ENCODE data around the gene BCL2. TPM values are rescaled to one million over a fixed set of nuclear protein-coding genes. Genes with fewer than 3 reads are reported as not detected.

BCL2 gene
- polyA plus RNA-seq, 1 of the 3 experiments (the other 2 are of a cell fraction), result 1.5 TPM

DNA sequence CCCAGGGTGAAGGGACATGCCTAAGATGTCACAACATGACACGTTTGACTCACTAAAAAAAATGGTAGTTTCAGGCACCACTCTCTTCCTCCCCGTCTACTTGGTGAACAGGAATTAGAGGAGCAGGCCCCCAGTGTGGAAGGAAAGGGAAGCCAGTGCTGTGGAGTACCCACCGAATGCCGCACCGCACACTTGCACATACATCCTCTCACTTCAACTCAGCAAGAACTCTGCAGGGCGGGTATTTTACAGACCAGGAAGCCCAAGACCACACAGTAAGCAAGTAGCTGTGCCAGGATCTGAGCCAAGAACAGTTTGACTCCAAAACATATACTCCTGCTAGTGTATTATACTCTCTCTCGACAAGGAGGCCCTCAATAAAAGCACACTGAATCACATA, 69.8 kb downstream of the BCL2 start:
- H3K79me2 ChIP-seq (ENCODE audit: insufficient read depth), result no peaks in the 10 kb centered on the region
- H3K4me1 ChIP-seq (ENCODE audit: control insufficient read depth in 1 of 2, insufficient read depth in 2 of 2, low read depth in 1 of 2, low read length in 1 of 2), result peaks cover 5% of the 10 kb centered on the region in 2 experiments; a peak in 2 of 4 replicates
- H3K36me3 ChIP-seq (replicated peaks in 1 of 2; ENCODE audit: control insufficient read depth in 1 of 2, insufficient read depth in 2 of 2, low read length in 1 of 2), result no peaks in the 10 kb centered on the region
- ChIA-PET CTCF (no interaction called here), POLR2A (no interaction called here)
- H3K9me2 ChIP-seq, result no peaks in the 10 kb centered on the region
- WGBS (ENCODE audit: low lambda C conversion rate), result 81% methylated on average over 7 of the region's 7 CpGs
- no peak overlapping the region for H3K27ac ChIP-seq (ENCODE audit: low read depth in 2 of 2, low read length in 1 of 2)
- no peak overlapping the region for H3K9ac ChIP-seq
- no peak overlapping the region for H3K4me3 ChIP-seq (ENCODE audit: low read depth in 2 of 2, low read length in 1 of 2)
- TF ChIP-seq, protein P1, sequence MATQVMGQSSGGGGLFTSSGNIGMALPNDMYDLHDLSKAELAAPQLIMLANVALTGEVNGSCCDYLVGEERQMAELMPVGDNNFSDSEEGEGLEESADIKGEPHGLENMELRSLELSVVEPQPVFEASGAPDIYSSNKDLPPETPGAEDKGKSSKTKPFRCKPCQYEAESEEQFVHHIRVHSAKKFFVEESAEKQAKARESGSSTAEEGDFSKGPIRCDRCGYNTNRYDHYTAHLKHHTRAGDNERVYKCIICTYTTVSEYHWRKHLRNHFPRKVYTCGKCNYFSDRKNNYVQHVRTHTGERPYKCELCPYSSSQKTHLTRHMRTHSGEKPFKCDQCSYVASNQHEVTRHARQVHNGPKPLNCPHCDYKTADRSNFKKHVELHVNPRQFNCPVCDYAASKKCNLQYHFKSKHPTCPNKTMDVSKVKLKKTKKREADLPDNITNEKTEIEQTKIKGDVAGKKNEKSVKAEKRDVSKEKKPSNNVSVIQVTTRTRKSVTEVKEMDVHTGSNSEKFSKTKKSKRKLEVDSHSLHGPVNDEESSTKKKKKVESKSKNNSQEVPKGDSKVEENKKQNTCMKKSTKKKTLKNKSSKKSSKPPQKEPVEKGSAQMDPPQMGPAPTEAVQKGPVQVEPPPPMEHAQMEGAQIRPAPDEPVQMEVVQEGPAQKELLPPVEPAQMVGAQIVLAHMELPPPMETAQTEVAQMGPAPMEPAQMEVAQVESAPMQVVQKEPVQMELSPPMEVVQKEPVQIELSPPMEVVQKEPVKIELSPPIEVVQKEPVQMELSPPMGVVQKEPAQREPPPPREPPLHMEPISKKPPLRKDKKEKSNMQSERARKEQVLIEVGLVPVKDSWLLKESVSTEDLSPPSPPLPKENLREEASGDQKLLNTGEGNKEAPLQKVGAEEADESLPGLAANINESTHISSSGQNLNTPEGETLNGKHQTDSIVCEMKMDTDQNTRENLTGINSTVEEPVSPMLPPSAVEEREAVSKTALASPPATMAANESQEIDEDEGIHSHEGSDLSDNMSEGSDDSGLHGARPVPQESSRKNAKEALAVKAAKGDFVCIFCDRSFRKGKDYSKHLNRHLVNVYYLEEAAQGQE (IDR thresholded peaks at IDR 0.05; ENCODE audit: low read depth, low read length), result no peak
- TF ChIP-seq CHD2 (IDR thresholded peaks at IDR 0.05; ENCODE audit: low read length, partially characterized antibody) (no peak), RXRA (IDR thresholded peaks at IDR 0.05; ENCODE audit: borderline replicate concordance, low read depth) (no peak), FOSL2 (IDR thresholded peaks at IDR 0.05; ENCODE audit: borderline replicate concordance, low read depth) (no peak), MEF2A (IDR thresholded peaks at IDR 0.05; ENCODE audit: borderline replicate concordance, low read depth) (no peak), RFX5 (IDR thresholded peaks at IDR 0.05; ENCODE audit: low read length) (no peak), GATA2 (CRISPR knock-in tag; IDR thresholded peaks at IDR 0.05) (no peak), RAD21 (IDR thresholded peaks at IDR 0.05; ENCODE audit: low read length) (no peak), POLR2AphosphoS5 (IDR thresholded peaks at IDR 0.05; ENCODE audit: low read depth, low read length) (no peak), TCF12 (IDR thresholded peaks at IDR 0.05) (no peak), SMC3 (IDR thresholded peaks at IDR 0.05; ENCODE audit: low read depth, low read length) (no peak), JUND (IDR thresholded peaks at IDR 0.05) (no peak), EZH2phosphoT487 (IDR thresholded peaks at IDR 0.05; ENCODE audit: borderline replicate concordance, low read depth) (no peak), ELF1 (IDR thresholded peaks at IDR 0.05) (no peak), FOXJ3 (CRISPR knock-in tag; IDR thresholded peaks at IDR 0.05) (no peak)
- TF ChIP-seq, protein P2, sequence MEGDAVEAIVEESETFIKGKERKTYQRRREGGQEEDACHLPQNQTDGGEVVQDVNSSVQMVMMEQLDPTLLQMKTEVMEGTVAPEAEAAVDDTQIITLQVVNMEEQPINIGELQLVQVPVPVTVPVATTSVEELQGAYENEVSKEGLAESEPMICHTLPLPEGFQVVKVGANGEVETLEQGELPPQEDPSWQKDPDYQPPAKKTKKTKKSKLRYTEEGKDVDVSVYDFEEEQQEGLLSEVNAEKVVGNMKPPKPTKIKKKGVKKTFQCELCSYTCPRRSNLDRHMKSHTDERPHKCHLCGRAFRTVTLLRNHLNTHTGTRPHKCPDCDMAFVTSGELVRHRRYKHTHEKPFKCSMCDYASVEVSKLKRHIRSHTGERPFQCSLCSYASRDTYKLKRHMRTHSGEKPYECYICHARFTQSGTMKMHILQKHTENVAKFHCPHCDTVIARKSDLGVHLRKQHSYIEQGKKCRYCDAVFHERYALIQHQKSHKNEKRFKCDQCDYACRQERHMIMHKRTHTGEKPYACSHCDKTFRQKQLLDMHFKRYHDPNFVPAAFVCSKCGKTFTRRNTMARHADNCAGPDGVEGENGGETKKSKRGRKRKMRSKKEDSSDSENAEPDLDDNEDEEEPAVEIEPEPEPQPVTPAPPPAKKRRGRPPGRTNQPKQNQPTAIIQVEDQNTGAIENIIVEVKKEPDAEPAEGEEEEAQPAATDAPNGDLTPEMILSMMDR (IDR thresholded peaks at IDR 0.05), result no peak
- TF ChIP-seq, protein P3, sequence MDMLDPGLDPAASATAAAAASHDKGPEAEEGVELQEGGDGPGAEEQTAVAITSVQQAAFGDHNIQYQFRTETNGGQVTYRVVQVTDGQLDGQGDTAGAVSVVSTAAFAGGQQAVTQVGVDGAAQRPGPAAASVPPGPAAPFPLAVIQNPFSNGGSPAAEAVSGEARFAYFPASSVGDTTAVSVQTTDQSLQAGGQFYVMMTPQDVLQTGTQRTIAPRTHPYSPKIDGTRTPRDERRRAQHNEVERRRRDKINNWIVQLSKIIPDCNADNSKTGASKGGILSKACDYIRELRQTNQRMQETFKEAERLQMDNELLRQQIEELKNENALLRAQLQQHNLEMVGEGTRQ (IDR thresholded peaks at IDR 0.05; ENCODE audit: borderline replicate concordance, low read depth, low read length), result no peak
- TF ChIP-seq, protein P4, sequence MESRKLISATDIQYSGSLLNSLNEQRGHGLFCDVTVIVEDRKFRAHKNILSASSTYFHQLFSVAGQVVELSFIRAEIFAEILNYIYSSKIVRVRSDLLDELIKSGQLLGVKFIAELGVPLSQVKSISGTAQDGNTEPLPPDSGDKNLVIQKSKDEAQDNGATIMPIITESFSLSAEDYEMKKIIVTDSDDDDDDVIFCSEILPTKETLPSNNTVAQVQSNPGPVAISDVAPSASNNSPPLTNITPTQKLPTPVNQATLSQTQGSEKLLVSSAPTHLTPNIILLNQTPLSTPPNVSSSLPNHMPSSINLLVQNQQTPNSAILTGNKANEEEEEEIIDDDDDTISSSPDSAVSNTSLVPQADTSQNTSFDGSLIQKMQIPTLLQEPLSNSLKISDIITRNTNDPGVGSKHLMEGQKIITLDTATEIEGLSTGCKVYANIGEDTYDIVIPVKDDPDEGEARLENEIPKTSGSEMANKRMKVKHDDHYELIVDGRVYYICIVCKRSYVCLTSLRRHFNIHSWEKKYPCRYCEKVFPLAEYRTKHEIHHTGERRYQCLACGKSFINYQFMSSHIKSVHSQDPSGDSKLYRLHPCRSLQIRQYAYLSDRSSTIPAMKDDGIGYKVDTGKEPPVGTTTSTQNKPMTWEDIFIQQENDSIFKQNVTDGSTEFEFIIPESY (IDR thresholded peaks at IDR 0.05; ENCODE audit: borderline replicate concordance, low read depth), result no peak
- TF ChIP-seq, protein P5, sequence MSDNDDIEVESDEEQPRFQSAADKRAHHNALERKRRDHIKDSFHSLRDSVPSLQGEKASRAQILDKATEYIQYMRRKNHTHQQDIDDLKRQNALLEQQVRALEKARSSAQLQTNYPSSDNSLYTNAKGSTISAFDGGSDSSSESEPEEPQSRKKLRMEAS (IDR thresholded peaks at IDR 0.05; ENCODE audit: low read depth), result no peak
- TF ChIP-seq, protein P6, sequence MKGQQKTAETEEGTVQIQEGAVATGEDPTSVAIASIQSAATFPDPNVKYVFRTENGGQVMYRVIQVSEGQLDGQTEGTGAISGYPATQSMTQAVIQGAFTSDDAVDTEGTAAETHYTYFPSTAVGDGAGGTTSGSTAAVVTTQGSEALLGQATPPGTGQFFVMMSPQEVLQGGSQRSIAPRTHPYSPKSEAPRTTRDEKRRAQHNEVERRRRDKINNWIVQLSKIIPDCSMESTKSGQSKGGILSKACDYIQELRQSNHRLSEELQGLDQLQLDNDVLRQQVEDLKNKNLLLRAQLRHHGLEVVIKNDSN (IDR thresholded peaks at IDR 0.05; ENCODE audit: borderline replicate concordance, low read depth), result no peak
- DNase-seq, result no peak
- H4K20me1 ChIP-seq (ENCODE audit: insufficient read depth), result no peaks in the 10 kb centered on the region
- H3F3A ChIP-seq (replicated peaks; ENCODE audit: insufficient read depth), result no peaks in the 10 kb centered on the region
- no peaks in the 10 kb centered on the region for H3K9me3 ChIP-seq
- no peak overlapping the region for H2AFZ ChIP-seq (ENCODE audit: low read depth)
- no peak overlapping the region for H3K4me2 ChIP-seq
- H3K27me3 ChIP-seq (ENCODE audit: insufficient read depth), result no peaks in the 10 kb centered on the region

Measured in SK-N-SH (cell line).